ENCODE data around the gene ATOH8.

Gene ATOH8

DNA sequence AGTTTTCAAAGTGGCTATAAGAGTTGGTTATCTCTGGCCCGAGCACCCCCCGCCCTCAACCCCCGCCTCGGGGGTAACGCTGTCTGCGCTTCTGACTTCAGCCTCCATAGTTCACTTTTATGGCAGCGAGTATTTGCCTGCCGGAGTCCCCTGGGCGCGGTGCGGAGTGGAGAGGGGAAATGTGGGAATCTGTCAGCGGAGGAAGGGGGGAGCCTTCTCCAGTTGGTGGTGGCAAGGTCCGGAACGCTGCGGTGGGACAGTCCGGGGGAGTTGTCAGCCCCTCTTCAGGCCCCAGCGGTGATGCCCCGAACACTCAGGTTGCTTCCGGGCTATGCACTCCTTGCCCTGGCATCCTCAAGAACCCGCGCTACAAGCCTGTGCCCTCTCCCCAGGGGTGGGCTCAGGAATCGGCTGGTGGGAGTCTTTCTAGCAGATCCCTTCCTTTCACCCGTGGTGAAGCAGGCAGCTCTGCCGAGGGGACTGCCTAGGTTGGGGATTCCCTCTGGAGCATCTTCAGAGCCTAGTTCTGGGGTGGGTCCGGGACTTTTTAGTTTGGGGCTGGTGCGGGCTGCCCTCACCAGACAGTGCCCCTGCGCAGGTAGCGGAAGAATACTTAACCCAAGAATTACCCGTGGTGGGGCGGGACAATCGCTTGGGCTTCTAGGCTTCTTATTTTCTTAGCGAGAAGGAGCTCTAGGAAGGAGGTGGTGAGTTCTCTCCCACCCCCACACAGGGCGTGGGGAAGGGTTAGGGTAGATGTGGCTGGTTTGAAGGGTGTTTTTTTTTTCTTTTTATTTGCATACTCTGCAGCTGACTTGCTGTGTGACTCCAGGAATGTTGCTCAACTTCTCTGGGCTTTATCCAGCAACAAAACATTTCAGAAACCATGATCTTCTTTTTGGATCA is 1.6 kb downstream of the ATOH8 start:
- DNase-seq = no peak

GRCh38 chr2:85756195-85756594 is 2.4 kb downstream of the ATOH8 start:
- DNase-seq = no peak

- DNase-seq = no peak
Measured at GRCh38 chr2:85756822-85757435, 3.1 kb downstream of the ATOH8 start.

GRCh38 chr2:85757860-85758259 is 4.1 kb downstream of the ATOH8 start:
- DNase-seq = no peak

DNA sequence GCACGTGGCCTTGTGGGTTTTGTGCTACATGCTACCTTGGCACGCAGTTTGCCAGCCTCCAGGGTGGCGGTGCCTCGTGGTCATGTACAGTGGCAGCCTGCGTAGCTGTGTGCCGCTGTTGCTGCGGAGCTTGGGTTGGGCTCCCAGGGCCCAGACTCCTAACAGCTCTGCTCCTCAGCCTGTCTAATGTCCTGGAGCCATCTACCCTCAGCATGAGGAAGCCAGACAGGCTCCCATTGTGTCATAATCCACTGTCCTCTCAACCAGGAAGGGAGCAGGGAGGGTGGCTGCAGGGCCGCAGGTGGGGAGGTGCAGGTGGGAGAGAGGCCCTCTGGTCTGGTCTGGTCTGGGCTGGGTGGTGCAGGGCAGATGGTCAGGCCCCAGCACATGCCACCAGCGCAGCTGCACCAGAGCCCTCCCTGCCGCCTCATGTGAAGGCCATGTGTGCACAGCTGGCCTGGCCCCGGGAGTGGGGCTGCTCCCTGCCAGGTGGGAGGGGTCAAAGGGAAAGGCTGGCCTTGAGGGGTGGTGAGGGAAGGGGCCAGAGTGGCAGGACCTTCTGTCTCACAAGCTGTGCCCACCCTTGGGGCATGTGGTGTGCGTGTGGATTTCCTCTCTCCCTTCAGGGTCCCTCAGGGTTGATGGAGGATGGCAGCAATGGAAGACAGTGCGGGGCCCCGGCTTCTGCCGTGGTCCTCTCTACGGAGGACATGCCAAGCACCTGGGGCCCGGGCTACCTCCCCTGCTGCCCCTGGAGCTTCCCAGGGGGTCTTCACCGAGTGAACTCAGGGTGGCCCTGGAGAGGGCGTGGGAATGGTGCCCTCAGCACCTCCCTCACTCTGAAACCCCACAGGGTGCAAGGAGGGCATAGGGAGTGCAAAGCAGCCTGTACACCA is 4.8 kb downstream of the ATOH8 start:
- no peak for DNase-seq

GRCh38 chr2:85759257-85759613 is 5.4 kb downstream of the ATOH8 start:
- DNase-seq = no peak

GRCh38 chr2:85760371-85760770 is 6.6 kb downstream of the ATOH8 start:
- DNase-seq = no peak

- DNase-seq = no peak
Measured at GRCh38 chr2:85760872-85761271, 7.1 kb downstream of the ATOH8 start.

GRCh38 chr2:85761512-85761944 is 7.7 kb downstream of the ATOH8 start:
- DNase-seq = no peak

DNA sequence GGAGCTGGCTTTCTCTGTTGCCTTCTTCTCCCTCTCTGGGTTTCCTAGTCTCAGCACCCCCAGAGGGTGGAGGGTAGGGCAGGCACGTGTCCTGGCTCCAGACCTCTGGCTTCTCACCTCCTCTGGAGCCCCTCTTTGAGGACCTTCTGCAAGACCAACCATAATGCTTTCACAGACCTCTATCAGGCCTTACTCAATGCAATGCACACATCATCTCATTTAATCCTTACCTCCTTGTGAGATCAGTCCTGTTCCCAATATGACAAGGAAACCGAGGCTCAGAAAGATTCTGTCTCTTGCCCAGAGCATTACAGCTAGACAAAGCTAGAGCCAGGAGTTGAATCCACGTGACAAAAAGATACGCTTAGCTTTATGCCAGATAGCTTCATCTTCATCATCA is 8.2 kb downstream of the ATOH8 start:
- no peak for DNase-seq

DNA sequence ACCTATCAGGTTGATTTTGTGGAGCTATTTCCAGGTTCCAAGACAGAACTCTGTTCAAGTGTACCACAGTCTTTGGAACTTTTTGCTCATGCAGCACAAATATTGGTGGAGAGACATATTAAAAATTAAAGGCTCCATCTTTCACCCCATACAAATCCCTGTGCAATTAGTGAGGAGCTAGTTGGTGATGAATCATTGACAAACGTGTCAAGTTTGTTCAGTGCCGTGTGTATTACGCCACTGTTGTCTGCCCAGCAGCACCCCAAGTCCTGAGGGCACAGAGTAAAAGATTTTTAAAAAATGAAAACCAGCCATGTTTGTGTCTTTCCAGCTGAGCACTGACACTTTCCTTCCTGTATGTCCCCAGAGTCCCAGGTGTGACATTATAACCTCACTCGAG is 9.3 kb downstream of the ATOH8 start:
- DNase-seq = no peak

- DNase-seq = no peak
Measured at GRCh38 chr2:85763831-85764230, 10.0 kb downstream of the ATOH8 start.

DNA sequence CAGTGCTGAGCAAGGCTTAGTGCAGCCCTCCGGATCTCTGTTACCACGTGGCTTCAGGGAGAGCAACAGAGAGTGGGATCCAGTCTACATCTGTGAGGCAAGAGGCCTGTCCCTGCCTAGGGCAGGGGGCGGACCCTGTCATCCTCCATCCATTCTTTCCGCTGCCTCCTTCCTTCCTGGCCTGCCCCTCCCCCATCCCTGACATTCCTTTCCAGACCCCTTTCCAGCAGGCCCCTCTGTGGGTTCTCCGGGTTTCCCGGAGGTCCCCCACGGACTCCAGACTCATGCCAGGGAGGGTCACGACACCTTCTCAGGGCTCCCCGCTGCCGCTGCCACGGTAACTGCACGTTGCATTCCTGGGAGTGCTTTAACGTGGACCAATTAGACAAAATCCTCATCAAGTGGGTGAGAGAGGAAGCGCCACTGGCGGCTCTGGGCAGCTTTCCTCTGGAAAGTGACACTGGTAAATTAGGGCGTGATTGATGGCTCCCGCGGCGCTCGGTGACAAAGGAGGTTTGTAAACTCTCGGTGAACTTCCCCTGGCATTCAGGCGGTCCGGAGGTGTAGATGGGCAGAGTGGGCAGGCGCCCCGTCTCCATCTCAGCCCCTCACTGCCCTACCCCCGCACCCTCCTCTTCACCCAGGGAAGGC is 11.4 kb downstream of the ATOH8 start:
- no peak for DNase-seq

- DNase-seq = no peak
Measured at GRCh38 chr2:85766229-85766628, 12.4 kb downstream of the ATOH8 start.

DNA sequence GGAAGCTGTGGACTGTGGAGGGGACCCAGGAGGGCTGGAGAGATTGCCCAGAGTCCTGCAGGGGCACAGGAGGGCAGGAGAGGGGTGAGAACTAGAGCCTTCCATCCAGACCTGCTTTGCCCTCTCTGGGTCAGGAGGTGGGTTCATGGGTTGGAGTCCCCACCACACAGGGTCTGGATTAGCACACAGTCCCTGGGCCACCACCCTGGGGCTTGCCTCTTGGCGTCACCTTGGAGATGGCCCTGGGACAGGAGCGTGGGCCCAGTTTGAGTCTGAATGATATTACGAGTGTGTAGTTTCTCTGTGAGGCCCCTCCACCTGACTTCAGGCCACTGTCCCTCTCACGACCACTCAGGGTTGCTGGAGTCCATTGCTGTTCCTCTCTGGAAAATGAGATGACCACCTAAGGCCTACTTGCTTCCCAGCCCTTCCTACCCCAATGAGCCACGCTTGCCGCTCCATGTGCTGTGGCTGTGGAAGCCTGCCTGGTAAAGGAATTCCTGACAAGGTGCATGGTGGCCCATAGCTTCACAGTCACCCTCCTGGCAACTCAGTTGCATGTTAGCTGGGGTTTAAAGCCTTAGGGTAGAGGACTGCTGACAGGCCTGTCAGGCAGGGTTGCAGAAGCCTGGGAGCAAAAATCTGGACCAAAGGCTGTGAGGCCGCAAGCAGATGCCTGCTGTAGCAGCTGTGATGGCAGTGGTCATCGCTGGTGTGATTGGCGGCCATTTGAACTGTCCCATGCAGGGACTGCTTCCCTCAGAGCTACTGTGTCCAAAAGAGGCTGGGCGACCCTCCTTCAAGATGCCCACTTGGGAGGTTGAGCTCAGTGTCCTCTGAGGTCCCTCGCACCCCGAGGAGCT is 14.2 kb downstream of the ATOH8 start:
- DNase-seq = no peak

- peak; percentile 65 for DNase-seq
Measured at GRCh38 chr2:85768713-85769112, 14.9 kb downstream of the ATOH8 start.

- DNase-seq = no peak
Measured at GRCh38 chr2:85769236-85769982, 15.6 kb downstream of the ATOH8 start.

DNA sequence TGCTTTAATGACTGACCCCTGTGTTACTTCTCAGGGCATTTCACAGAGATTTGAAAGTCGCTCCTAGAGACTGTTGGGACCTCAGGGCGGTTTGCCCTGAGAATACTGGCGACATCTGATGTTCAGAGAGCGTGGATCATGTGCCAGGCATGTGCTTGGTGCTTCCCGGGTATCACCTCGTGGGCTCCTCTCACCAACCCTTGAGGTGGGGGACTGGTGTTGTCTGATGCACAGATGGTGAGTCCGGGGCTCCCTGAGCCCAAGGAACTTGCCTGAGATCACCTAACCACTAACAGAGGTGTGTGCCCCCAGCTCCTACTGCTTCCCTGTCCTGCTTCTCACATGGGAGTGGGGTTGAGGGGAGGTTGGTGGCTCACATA is 16.2 kb downstream of the ATOH8 start:
- no peak for DNase-seq

DNA sequence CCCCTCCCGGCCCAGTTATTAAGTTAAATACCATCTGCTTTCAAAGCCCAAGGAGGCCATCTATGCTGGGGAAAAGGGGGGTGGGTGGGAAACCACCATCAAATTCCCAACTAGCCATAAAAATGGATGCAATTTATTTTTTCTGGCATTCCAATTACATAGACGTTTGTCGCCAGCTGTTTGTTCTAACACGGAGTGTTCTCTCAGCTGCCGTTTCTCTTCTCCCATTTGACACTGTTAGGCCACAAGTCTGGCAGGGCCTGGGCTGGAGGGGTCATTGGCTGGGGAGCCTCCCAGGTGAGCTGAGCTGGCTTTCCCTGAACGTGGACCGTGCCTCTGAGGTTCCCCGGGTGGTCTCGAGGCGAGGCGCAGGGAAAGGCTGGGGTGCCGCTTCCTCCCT is 16.6 kb downstream of the ATOH8 start:
- no peak for DNase-seq

DNA sequence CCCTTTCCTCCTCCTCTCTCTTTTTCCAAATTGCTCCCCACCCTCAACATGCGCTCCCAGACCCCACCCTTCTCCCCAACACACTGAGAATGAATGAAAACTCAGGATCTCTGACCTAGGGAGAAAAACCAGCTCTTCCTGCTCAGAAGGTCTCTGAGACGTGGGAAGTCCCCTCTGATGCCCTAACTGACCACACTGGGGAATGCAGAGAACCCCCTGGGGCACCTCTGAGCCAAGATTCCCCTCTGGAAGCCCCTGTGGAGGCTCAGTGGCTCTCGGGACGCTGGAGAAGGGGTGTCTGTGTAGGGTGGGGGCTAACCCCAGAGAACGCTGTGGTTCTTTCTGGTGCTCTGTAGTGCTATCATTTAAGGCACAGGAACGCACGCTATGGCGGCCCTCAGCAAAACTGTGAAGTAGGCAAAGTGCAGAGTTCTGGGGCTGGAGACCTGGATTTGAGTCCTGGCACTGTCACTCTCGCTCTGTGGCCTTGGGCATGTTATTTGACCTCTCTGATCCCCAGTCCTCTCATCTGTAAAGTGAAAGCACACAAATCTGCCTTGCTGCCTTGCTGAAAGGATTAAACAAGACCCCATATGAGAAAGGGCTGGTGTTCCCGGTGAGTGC is 17.1 kb downstream of the ATOH8 start:
- DNase-seq = no peak

DNA sequence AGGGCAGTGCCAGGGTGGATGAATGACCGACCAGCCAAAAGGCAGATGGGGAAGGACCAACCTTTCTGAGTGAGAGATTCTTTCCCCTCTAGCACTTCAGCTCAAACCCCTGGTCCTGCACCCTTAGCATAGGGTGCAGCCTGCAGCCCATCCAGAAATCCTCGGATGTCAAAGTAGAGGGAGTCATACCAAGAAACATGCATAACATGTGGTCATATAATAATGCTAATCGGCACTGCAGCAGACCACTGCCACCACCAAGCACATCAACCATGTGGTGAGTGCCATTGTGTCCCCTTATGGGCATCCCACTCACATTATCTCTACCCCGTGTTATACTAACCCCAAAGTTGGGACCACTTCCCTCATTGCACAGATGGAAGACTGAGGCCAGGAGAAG is 17.7 kb downstream of the ATOH8 start:
- no peak for DNase-seq
